ENCODE measurements around the gene EHF.

DNA sequence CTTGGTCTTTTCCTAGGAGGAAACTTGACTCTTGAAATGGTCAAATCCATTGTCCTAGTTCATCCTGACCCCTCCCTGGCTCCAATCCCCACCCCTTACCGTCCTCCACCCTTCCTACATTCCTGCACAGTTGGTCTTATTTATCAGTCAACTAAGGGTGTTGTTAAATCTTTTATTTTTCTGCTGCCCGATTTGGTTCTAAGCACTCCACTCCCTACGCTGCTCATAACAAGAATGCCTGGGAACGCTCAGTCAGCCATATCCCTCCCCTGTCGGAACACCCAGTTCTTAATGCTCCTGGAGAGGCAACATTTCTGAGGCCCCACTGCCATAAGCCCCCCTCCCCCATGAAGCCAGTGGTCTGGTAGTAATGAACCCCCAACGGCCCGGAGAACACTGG, 9.7 kb downstream of the EHF start:
- TF ChIP-seq, protein P1, sequence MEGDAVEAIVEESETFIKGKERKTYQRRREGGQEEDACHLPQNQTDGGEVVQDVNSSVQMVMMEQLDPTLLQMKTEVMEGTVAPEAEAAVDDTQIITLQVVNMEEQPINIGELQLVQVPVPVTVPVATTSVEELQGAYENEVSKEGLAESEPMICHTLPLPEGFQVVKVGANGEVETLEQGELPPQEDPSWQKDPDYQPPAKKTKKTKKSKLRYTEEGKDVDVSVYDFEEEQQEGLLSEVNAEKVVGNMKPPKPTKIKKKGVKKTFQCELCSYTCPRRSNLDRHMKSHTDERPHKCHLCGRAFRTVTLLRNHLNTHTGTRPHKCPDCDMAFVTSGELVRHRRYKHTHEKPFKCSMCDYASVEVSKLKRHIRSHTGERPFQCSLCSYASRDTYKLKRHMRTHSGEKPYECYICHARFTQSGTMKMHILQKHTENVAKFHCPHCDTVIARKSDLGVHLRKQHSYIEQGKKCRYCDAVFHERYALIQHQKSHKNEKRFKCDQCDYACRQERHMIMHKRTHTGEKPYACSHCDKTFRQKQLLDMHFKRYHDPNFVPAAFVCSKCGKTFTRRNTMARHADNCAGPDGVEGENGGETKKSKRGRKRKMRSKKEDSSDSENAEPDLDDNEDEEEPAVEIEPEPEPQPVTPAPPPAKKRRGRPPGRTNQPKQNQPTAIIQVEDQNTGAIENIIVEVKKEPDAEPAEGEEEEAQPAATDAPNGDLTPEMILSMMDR (IDR thresholded peaks at IDR 0.05; ENCODE audit: insufficient read depth, low read length, poor library complexity, severe bottlenecking), result no peak
- no peak for TF ChIP-seq EZH2phosphoT487 (conservative IDR thresholded peaks at IDR 0.05; ENCODE audit: low read length)
